Mesenchymal stem cell (in vitro differentiated cells and primary cell): Measurements from ENCODE around the gene SLC6A18.
A peak's percentile ranks its signal among the peaks of the same experiment; 100 is the strongest.

Experiments
- DNase-seq: peaks from one replicate; pipeline ENCODE4 v3.0.0-alpha.2; 2013
- H2AFZ ChIP-seq: one replicate; pipeline ENCODE4 v1.6.1; 2013; ENCODE audit warnings: low read depth, mild to moderate bottlenecking, control low read depth, inconsistent platforms, low read length, moderate library complexity
- H2AK5ac ChIP-seq: 2 replicates; pipeline ENCODE4 v1.6.1; 2013; ENCODE audit warnings: low read length, moderate library complexity, mild to moderate bottlenecking, inconsistent platforms; ENCODE audit not compliant: severe bottlenecking
- H2BK120ac ChIP-seq: one replicate; pipeline ENCODE4 v1.6.1; 2013; ENCODE audit warnings: low read depth, mild to moderate bottlenecking, inconsistent platforms, low read length, moderate library complexity
- H2BK12ac ChIP-seq, 2 experiments: one replicate each; pipeline ENCODE4 v1.6.1; 2013; ENCODE audit warnings: inconsistent platforms in 2 of 2, low read length in 2 of 2, mild to moderate bottlenecking in 2 of 2, moderate library complexity in 2 of 2, control low read depth in 1 of 2
- H2BK15ac ChIP-seq: one replicate; pipeline ENCODE4 v1.6.1; 2013; ENCODE audit warnings: mild to moderate bottlenecking, low read depth, inconsistent platforms; ENCODE audit not compliant: poor library complexity, severe bottlenecking
- H2BK5ac ChIP-seq: 2 replicates; pipeline ENCODE4 v1.6.1; 2013; ENCODE audit warnings: low read depth, mild to moderate bottlenecking, low read length, control low read depth, inconsistent platforms; ENCODE audit not compliant: poor library complexity, severe bottlenecking
- H3K14ac ChIP-seq, 2 experiments: one replicate each; pipeline ENCODE4 v1.6.1; 2013; ENCODE audit warnings: inconsistent platforms in 2 of 2, low read length in 2 of 2, control low read depth in 1 of 2, mild to moderate bottlenecking in 1 of 2, moderate library complexity in 1 of 2
- H3K18ac ChIP-seq, 2 experiments: one replicate each; pipeline ENCODE4 v1.6.1; 2013; ENCODE audit warnings: inconsistent platforms in 2 of 2, low read length in 2 of 2, control low read depth in 1 of 2, low read depth in 1 of 2, mild to moderate bottlenecking in 1 of 2
- H3K23ac ChIP-seq, 2 experiments: one replicate each; pipeline ENCODE4 v1.6.1; 2013; ENCODE audit warnings: inconsistent platforms in 2 of 2, low read length in 2 of 2, mild to moderate bottlenecking in 2 of 2, moderate library complexity in 2 of 2, control low read depth in 1 of 2
- H3K27ac ChIP-seq: 2 replicates; pipeline ENCODE4 v1.5.1; 2013; ENCODE audit warnings: mild to moderate bottlenecking, moderate library complexity, low read length, control low read depth, inconsistent platforms; ENCODE audit not compliant: poor library complexity, severe bottlenecking
- H3K27me3 ChIP-seq, 2 experiments: 2 replicates each; pipeline versions ENCODE4 v1.6.1 to v1.7.0; 2013; ENCODE audit warnings: low read length in 2 of 2, mild to moderate bottlenecking in 2 of 2, moderate library complexity in 2 of 2, control low read depth in 1 of 2, inconsistent platforms in 1 of 2; ENCODE audit not compliant: control insufficient read depth in 1 of 2, insufficient read depth in 1 of 2
- H3K36me3 ChIP-seq, 2 experiments: 2 replicates each; pipeline versions ENCODE4 v1.6.1 to v1.7.0; 2013; ENCODE audit warnings: low read length in 2 of 2, control low read depth in 1 of 2, inconsistent platforms in 1 of 2, low read depth in 1 of 2, mild to moderate bottlenecking in 1 of 2; ENCODE audit not compliant: insufficient read depth in 2 of 2, control insufficient read depth in 1 of 2
- H3K4ac ChIP-seq, 2 experiments: one replicate each; pipeline ENCODE4 v1.6.1; 2013; ENCODE audit warnings: inconsistent platforms in 2 of 2, low read length in 2 of 2, mild to moderate bottlenecking in 2 of 2, moderate library complexity in 2 of 2, control low read depth in 1 of 2, low read depth in 1 of 2
- H3K4me1 ChIP-seq: 2 replicates; pipeline ENCODE4 v1.6.1; 2013; ENCODE audit warnings: low read depth, low read length, control low read depth; ENCODE audit not compliant: control insufficient read depth, insufficient read depth
- H3K4me2 ChIP-seq: 2 replicates; pipeline ENCODE4 v1.6.1; 2013; ENCODE audit warnings: low read length, mild to moderate bottlenecking, inconsistent platforms; ENCODE audit not compliant: poor library complexity, severe bottlenecking
- H3K4me3 ChIP-seq, 2 experiments: 2 replicates each; pipeline versions ENCODE4 v1.5.1 to v1.7.0; 2013; ENCODE audit warnings: low read length in 2 of 2, mild to moderate bottlenecking in 2 of 2, control low read depth in 1 of 2, low read depth in 1 of 2; ENCODE audit not compliant: insufficient read depth in 1 of 2
- H3K79me1 ChIP-seq: replicated peaks from 2 replicates; pipeline ENCODE4 v1.6.1; 2013; ENCODE audit warnings: mild to moderate bottlenecking, control low read depth, low read length, inconsistent platforms; ENCODE audit not compliant: poor library complexity, severe bottlenecking
- H3K9ac ChIP-seq: 2 replicates; pipeline ENCODE4 v1.7.0; 2013; ENCODE audit warnings: mild to moderate bottlenecking, low read length, moderate library complexity
- H3K9me3 ChIP-seq: 2 replicates; pipeline ENCODE4 v1.7.0; 2013; ENCODE audit warnings: mild to moderate bottlenecking, low read length; ENCODE audit not compliant: control insufficient read depth
- H4K8ac ChIP-seq: one replicate; pipeline ENCODE4 v1.6.1; 2013; ENCODE audit warnings: inconsistent platforms, mild to moderate bottlenecking, low read length, moderate library complexity
- H4K91ac ChIP-seq: one replicate; pipeline ENCODE4 v1.6.1; 2013; ENCODE audit warnings: mild to moderate bottlenecking, low read length, inconsistent platforms
- WGBS: methylation state at CpG from one replicate; pipeline ENCODE4 v1.1.7; 2013; ENCODE audit warnings: mixed read lengths; 5-methylcytosine and 5-hydroxymethylcytosine counted together

The SLC6A18 gene

GRCh38 chr5:1294835-1295649, 69.9 kb downstream of the SLC6A18 start, which contains the start of gene TERT:
TERT (minus strand) TSS chr5:1295068; CDS start chr5:1294989, 79 bp downstream.
- H3K4me2 ChIP-seq = peak within 1 kb of the TSS; percentile 22
- no peak within 1 kb of the TSS for H2AK5ac ChIP-seq
- no peak within 1 kb of the TSS for H2BK120ac ChIP-seq
- H3K9me3 ChIP-seq = no peaks in the 10 kb centered on the region
- H3K4me1 ChIP-seq = peaks cover 11% of the 10 kb centered on the region
- peak within 1 kb of the TSS in 1 of 2 experiments; percentile 17 for H3K4me3 ChIP-seq
- H3K23ac ChIP-seq = no peak within 1 kb of the TSS
- H3K9ac ChIP-seq = no peak within 1 kb of the TSS
- no peak within 1 kb of the TSS for H2AFZ ChIP-seq
- H3K4ac ChIP-seq = no peak within 1 kb of the TSS
- H4K91ac ChIP-seq = no peak within 1 kb of the TSS
- no peak within 1 kb of the TSS for H3K18ac ChIP-seq
- WGBS = 5% methylated on average over 62 of the region's 102 CpGs
- H2BK15ac ChIP-seq = no peak within 1 kb of the TSS
- H4K8ac ChIP-seq = no peak within 1 kb of the TSS
- no peak within 1 kb of the TSS for H3K14ac ChIP-seq
- no peak within 1 kb of the TSS for H2BK5ac ChIP-seq
- DNase-seq = no peak
- H3K27ac ChIP-seq = no peak within 1 kb of the TSS
- H3K79me1 ChIP-seq = no peaks in the 10 kb centered on the region
- peaks cover 49 to 67% of the 10 kb centered on the region in 2 experiments for H3K27me3 ChIP-seq
- H2BK12ac ChIP-seq = no peak within 1 kb of the TSS
- H3K36me3 ChIP-seq = peaks cover 0 to 6% of the 10 kb centered on the region in 2 experiments

GRCh38 chr5:1295650-1296037, 70.5 kb downstream of the SLC6A18 start:
- H3K14ac ChIP-seq = no peak overlapping the region
- no peaks in the 10 kb centered on the region for H3K79me1 ChIP-seq
- no peak for DNase-seq
- no peak overlapping the region for H3K23ac ChIP-seq
- H2BK120ac ChIP-seq = no peak overlapping the region
- no peak overlapping the region for H2BK5ac ChIP-seq
- H2AK5ac ChIP-seq = no peak overlapping the region
- no peak overlapping the region for H3K18ac ChIP-seq
- H3K4me2 ChIP-seq = no peak overlapping the region
- H2BK12ac ChIP-seq = no peak overlapping the region
- H4K91ac ChIP-seq = no peak overlapping the region
- peaks cover 0 to 6% of the 10 kb centered on the region in 2 experiments for H3K36me3 ChIP-seq
- no peak overlapping the region for H3K4me3 ChIP-seq
- H2AFZ ChIP-seq = no peak overlapping the region
- H3K9me3 ChIP-seq = no peaks in the 10 kb centered on the region
- whole genome bisulfite sequencing = 61% methylated on average over 19 of the region's 22 CpGs
- H4K8ac ChIP-seq = no peak overlapping the region
- H3K4me1 ChIP-seq = peaks cover 11% of the 10 kb centered on the region
- H3K27ac ChIP-seq = no peak overlapping the region
- peaks cover 51 to 73% of the 10 kb centered on the region in 2 experiments for H3K27me3 ChIP-seq
- no peak overlapping the region for H2BK15ac ChIP-seq
- H3K9ac ChIP-seq = no peak overlapping the region
- H3K4ac ChIP-seq = no peak overlapping the region
